ENCODE data around the gene OVOL1.
"Not testable (repeated sequence)": the region's sequence is repeated elsewhere in the genome, so short reads cannot be mapped to it uniquely, and the experiment has no call there.

OVOL1 gene

GRCh38 chr11:65814986-65815565 is 28.2 kb downstream of the OVOL1 start:
- no peak for DNase-seq (ENCODE audit: low read depth)

GRCh38 chr11:65816696-65817095 is 29.8 kb downstream of the OVOL1 start:
- no peak for DNase-seq (ENCODE audit: low read depth)

- DNase-seq (ENCODE audit: low read depth), result no peak
Observed at GRCh38 chr11:65817312-65817834, 30.5 kb downstream of the OVOL1 start.

- peak; percentile 92 for DNase-seq (ENCODE audit: low read depth)
Observed at GRCh38 chr11:65817835-65818680, 31.2 kb downstream of the OVOL1 start.

- no peak for DNase-seq (ENCODE audit: low read depth)
Observed at GRCh38 chr11:65821107-65821506, 34.2 kb downstream of the OVOL1 start.

- DNase-seq (ENCODE audit: low read depth), result no peak
Observed at GRCh38 chr11:65822776-65823528, 36.1 kb downstream of the OVOL1 start.

GRCh38 chr11:65826984-65827735 is 40.3 kb downstream of the OVOL1 start:
- no peak for DNase-seq (ENCODE audit: low read depth)

GRCh38 chr11:65829459-65829858 is 42.6 kb downstream of the OVOL1 start:
- no peak for DNase-seq (ENCODE audit: low read depth)

GRCh38 chr11:65832231-65832630 is 45.4 kb downstream of the OVOL1 start:
- DNase-seq (ENCODE audit: low read depth), result not testable (repeated sequence)

- DNase-seq (ENCODE audit: low read depth), result peak; percentile 93
Observed at GRCh38 chr11:65833297-65834030, 46.6 kb downstream of the OVOL1 start, which contains the start of gene SNX32. TSS of gene SNX32 (plus strand) at chr11:65833963. CDS start at chr11:65834066, 103 bp downstream.

GRCh38 chr11:65834202-65834601 is 47.3 kb downstream of the OVOL1 start:
- DNase-seq (ENCODE audit: low read depth), result no peak

- DNase-seq (ENCODE audit: low read depth), result no peak
Observed at GRCh38 chr11:65842144-65842543, 55.3 kb downstream of the OVOL1 start.

GRCh38 chr11:65843811-65844210 is 56.9 kb downstream of the OVOL1 start:
- DNase-seq (ENCODE audit: low read depth), result no peak

- no peak for DNase-seq (ENCODE audit: low read depth)
Observed at GRCh38 chr11:65844231-65844872, 57.5 kb downstream of the OVOL1 start.

Data from stimulated activated CD8-positive, alpha-beta memory T cell treated with anti-CD3 and anti-CD28 coated beads, Interleukin-12 subunit alpha, Interleukin-12 subunit beta, amount 100 ng/mL, for 1 hour (primary cell).